Cardiac muscle cell (in vitro differentiated cells and primary cell): Measurements from ENCODE around the gene ATP9B. TPM values are rescaled to one million over a fixed set of nuclear protein-coding genes. Genes with fewer than 3 reads are reported as not detected.

Experiments used
- DNase-seq, 2 donors: peaks; one replicate each; pipeline versions ENCODE4 v3.0.0 to v3.0.0-alpha.2; 2010 to 2017; ENCODE audit warnings: low read depth in 1 of 2, low spot score in 1 of 2
- H3K27ac ChIP-seq: fragments of 200-600 bp; sonication (generic); 2 replicates; pipeline ENCODE4 v1.5.1; 2016
- H3K27me3 ChIP-seq: fragments of 200-600 bp; sonication (generic); 2 replicates; pipeline ENCODE4 v1.6.0; 2016; ENCODE audit warnings: control low read depth
- H3K36me3 ChIP-seq: fragments of 200-600 bp; sonication (generic); 2 replicates; pipeline ENCODE4 v1.5.1; 2016; ENCODE audit warnings: control low read depth
- H3K4me1 ChIP-seq: fragments of 200-600 bp; sonication (generic); 2 replicates; pipeline ENCODE4 v1.8.1; 2017; ENCODE audit warnings: low read depth, mild to moderate bottlenecking, mixed run types
- H3K4me3 ChIP-seq: fragments of 200-600 bp; sonication (generic); 2 replicates; pipeline ENCODE4 v1.5.1; 2016; ENCODE audit warnings: mild to moderate bottlenecking
- H3K9me3 ChIP-seq: fragments of 200-600 bp; sonication (generic); 2 replicates; pipeline ENCODE4 v1.5.1; 2017; ENCODE audit warnings: low read depth, mild to moderate bottlenecking, control low read depth
- polyA plus RNA-seq: library from polyadenylated mRNA; unstranded; fragments of >200 nt; fragmentation: Nextera tagmentation; extraction: Ambion mirVana; gene quantifications from 2 replicates; pipeline ENCODE4 v1.2.1, GENCODE V29; 2016
- total RNA-seq: library from RNA; depleted of rRNA; stranded (reverse); fragments of >200 nt; gene quantifications from 2 replicates; pipeline ENCODE4 v1.2.3, GENCODE V29; 2016
- TF ChIP-seq, protein P1 (sequence below): IDR thresholded peaks from 2 replicates; pipeline ENCODE4 v1.5.1; 2012; ENCODE audit warnings: low read depth, mild to moderate bottlenecking, low read length

The ATP9B gene
- total and polyA plus RNA-seq, 2 experiments from 2014 or later = 14.1 to 14.2 TPM

GRCh38 chr18:79305911-79306310, 236.7 kb downstream of the ATP9B start:
- Histone ChIP-seq H3K27me3 (no peaks in the 10 kb centered on the region), H3K4me3 (no peak overlapping the region), H3K27ac (no peak overlapping the region), H3K36me3 (peaks cover 15% of the 10 kb centered on the region), H3K9me3 (no peaks in the 10 kb centered on the region), H3K4me1 (no peaks in the 10 kb centered on the region)
- TF ChIP-seq, protein P1, sequence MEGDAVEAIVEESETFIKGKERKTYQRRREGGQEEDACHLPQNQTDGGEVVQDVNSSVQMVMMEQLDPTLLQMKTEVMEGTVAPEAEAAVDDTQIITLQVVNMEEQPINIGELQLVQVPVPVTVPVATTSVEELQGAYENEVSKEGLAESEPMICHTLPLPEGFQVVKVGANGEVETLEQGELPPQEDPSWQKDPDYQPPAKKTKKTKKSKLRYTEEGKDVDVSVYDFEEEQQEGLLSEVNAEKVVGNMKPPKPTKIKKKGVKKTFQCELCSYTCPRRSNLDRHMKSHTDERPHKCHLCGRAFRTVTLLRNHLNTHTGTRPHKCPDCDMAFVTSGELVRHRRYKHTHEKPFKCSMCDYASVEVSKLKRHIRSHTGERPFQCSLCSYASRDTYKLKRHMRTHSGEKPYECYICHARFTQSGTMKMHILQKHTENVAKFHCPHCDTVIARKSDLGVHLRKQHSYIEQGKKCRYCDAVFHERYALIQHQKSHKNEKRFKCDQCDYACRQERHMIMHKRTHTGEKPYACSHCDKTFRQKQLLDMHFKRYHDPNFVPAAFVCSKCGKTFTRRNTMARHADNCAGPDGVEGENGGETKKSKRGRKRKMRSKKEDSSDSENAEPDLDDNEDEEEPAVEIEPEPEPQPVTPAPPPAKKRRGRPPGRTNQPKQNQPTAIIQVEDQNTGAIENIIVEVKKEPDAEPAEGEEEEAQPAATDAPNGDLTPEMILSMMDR = no peak
- no peak for DNase-seq

DNA sequence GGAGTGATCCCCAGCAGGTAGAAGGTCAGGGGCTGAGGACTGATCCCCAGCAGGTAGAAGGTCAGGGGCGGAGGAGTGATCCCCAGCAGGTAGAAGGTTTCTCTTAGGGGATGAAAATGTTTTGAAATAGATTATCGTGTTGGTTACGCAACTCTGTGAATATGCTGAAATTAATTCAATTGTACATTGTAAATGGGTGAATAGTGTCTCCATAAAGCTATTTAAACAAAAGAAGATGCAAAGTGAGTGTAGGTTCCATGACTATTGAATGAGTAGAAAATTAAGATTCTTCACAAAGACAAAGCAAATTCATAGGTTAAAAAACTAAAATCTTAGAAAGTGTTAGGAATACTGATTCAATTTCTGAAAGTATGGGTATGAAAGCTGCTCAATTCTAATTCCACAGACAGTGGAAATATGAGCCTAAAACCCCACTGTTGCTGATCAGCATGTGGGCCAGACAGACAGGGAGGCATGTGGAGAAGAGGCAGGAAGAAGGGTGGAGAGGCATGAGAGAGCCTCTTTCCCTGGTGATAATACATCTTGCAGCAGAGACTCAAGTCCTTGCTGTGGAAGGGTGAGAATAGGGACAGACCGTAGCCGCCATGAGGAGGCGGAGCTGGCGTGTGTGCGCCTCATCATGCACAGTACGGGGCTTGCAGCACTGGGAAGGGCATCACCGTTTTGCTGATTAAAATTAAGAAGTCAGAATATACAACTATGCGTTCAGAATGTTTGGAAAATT, 240.6 kb downstream of the ATP9B start:
- Histone ChIP-seq H3K27me3 (no peaks in the 10 kb centered on the region), H3K4me3 (no peak overlapping the region), H3K27ac (no peak overlapping the region), H3K4me1 (no peaks in the 10 kb centered on the region), H3K36me3 (peaks cover 12% of the 10 kb centered on the region), H3K9me3 (no peaks in the 10 kb centered on the region)
- TF ChIP-seq, protein P1 = no peak
- DNase-seq = no peak

DNA sequence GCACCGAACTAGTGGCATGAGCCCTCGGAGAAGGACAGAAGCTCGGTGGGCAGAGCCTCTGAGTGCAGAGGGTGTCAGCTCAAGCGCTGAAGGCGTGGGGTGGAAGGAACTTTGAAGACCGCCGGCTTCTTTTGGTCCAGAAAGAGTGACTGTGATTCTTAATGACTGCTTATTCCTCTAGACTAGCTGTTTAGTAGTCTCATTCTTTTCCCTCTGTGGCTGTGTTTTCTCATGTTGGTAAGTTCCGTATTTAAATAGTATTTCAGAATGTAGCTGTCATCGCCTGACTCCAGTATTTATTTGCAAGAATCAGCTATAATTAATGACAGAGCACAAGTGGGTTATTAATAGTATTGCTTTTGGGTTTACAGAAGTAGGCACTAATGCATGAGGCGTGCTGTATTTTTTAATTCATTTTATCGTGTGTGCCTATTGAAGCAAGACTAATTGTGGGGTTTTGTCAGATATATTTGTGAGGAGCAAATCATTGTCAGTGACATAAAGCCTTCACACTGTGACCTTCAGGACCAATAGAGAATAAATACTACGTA, 245.7 kb downstream of the ATP9B start:
- H3K27me3 ChIP-seq = no peaks in the 10 kb centered on the region
- DNase-seq = no peak
- no peaks in the 10 kb centered on the region for H3K9me3 ChIP-seq
- no peak overlapping the region for H3K4me3 ChIP-seq
- no peak overlapping the region for H3K27ac ChIP-seq
- H3K4me1 ChIP-seq = no peaks in the 10 kb centered on the region
- H3K36me3 ChIP-seq = no peaks in the 10 kb centered on the region
- TF ChIP-seq, protein P1 = no peak

DNA sequence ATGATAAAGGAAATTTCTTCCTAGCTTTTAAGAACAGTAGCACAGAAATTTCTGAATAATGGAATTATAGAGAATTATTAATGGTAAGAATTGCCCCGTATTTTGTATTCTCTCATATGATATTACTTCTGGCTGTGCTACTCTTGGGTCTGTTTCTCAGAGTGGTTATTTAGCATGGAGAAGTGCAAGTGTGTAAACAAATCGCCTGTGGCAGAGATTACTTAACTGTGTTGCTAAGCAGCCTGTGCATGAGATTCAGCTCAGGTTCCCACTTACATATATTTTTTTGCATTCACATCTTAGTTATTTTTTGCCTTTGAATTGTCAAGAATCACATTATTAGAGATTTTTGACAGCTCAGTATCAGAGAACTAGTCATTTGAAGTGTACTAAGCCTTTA, 246.4 kb downstream of the ATP9B start:
- H3K27ac ChIP-seq = no peak overlapping the region
- no peak for DNase-seq
- no peaks in the 10 kb centered on the region for H3K36me3 ChIP-seq
- no peaks in the 10 kb centered on the region for H3K4me1 ChIP-seq
- no peaks in the 10 kb centered on the region for H3K27me3 ChIP-seq
- no peak overlapping the region for H3K4me3 ChIP-seq
- no peaks in the 10 kb centered on the region for H3K9me3 ChIP-seq
- TF ChIP-seq, protein P1 = no peak

GRCh38 chr18:79317703-79318102, 248.5 kb downstream of the ATP9B start:
- Histone ChIP-seq H3K4me3 (no peak overlapping the region), H3K27me3 (no peaks in the 10 kb centered on the region), H3K4me1 (no peaks in the 10 kb centered on the region), H3K36me3 (no peaks in the 10 kb centered on the region), H3K27ac (no peak overlapping the region), H3K9me3 (no peaks in the 10 kb centered on the region)
- TF ChIP-seq, protein P1 = no peak
- DNase-seq = peak in 1 of 2 donors; percentile 20
